ENCODE results near the gene MAP4K4. TPM values are rescaled to one million over a fixed set of nuclear protein-coding genes. Genes with fewer than 3 reads are reported as not detected.
A peak's percentile ranks its signal among the peaks of the same experiment; 100 is the strongest.

MAP4K4 gene
- total RNA-seq, 1 experiment from 2014 or later, result 136 TPM

DNA sequence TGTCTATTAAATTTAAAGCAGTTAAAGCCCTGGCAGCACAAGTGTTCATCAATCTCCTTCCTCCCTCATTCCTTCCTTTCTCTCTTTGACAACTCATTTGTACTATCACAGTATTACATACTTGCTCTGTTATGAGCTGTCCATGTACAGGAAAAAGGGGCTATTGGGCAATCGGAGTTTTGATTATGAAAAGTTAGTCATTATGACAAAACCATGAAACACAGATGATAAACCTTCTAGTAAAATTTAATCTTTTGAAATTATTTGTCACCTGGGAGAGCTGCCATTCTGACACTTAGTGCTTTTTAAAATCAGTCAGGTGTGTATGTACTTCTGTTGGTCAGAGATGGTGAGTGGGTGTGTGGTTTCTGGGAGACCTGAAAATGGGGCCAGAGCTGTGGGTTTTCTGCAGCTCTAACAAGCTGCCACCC lies 39.4 kb downstream of the MAP4K4 start:
- H3K4me1 Mint-ChIP-seq (ENCODE audit: low read depth, unreplicated experiment), result peaks cover 65% of the 10 kb centered on the region
- intact Hi-C loops (cut with micrococcal nuclease; ENCODE audit: unreplicated experiment), result loop anchor here (2.0 to 5.0 kb wide), 3 partner anchors 26 to 220 kb away; no protein-coding TSS in a partner anchor
- peaks cover 11% of the 10 kb centered on the region for H3K36me3 Mint-ChIP-seq (ENCODE audit: insufficient read depth, unreplicated experiment)
- no peaks in the 10 kb centered on the region for H3K27me3 Mint-ChIP-seq (ENCODE audit: unreplicated experiment)
- DNase-seq, result no peak
- CTCF ChIA-PET, result interaction anchor here (0.8 to 2.0 kb wide), 4 partner anchors 9 to 44 kb away, joined by 3 to 7 read pairs (median 5); no protein-coding TSS in a partner anchor
- TF ChIP-seq, protein P1, sequence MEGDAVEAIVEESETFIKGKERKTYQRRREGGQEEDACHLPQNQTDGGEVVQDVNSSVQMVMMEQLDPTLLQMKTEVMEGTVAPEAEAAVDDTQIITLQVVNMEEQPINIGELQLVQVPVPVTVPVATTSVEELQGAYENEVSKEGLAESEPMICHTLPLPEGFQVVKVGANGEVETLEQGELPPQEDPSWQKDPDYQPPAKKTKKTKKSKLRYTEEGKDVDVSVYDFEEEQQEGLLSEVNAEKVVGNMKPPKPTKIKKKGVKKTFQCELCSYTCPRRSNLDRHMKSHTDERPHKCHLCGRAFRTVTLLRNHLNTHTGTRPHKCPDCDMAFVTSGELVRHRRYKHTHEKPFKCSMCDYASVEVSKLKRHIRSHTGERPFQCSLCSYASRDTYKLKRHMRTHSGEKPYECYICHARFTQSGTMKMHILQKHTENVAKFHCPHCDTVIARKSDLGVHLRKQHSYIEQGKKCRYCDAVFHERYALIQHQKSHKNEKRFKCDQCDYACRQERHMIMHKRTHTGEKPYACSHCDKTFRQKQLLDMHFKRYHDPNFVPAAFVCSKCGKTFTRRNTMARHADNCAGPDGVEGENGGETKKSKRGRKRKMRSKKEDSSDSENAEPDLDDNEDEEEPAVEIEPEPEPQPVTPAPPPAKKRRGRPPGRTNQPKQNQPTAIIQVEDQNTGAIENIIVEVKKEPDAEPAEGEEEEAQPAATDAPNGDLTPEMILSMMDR (IDR thresholded peaks at IDR 0.05; ENCODE audit: unreplicated experiment), result no peak
- H3K27ac Mint-ChIP-seq (ENCODE audit: unreplicated experiment), result peak overlapping the region; percentile 77
- H3K4me3 Mint-ChIP-seq (ENCODE audit: low read depth, unreplicated experiment), result peak overlapping the region; percentile 45
- H3K9me3 Mint-ChIP-seq (ENCODE audit: low read depth, unreplicated experiment), result no peaks in the 10 kb centered on the region
- BruUV-seq (replicated peaks), result no TSS peak

DNA sequence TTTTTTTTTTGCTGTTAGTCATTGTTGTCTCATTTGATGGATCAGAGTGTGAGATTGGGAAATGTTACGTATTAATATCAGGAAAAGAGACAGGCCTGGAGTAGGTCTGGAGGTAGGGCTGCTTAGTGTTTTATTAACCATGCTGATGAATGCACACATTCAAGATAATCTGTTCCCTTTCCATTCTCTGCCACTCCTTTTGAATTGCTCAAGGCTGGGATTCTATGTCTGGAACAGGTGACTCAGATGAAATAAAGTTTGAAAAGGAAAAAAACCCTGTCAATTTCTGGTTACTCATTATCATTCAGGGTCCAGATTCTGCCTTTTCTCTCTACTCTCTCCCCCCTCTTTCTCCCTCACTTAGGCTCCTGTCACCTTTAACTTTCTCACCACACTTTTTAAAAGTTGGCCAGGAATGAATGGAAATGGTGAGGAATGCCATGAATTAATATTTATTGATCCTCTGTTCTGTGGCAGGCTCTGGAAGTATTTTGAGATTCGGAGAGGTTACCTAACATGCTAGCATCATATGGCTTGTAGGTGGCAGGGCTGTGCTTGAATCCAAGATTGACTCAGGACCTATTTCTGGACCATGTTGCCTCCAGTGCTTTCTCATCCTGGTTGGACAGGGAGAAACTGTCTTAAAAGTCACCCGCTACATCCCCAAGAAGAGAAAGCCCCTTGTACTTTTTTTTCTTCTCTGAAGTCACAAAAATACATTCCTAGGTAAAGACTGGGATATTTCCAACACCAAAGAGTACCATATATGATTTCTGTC lies 40.2 kb downstream of the MAP4K4 start:
- H3K4me3 Mint-ChIP-seq (ENCODE audit: low read depth, unreplicated experiment), result peak overlapping the region; percentile 45

DNA sequence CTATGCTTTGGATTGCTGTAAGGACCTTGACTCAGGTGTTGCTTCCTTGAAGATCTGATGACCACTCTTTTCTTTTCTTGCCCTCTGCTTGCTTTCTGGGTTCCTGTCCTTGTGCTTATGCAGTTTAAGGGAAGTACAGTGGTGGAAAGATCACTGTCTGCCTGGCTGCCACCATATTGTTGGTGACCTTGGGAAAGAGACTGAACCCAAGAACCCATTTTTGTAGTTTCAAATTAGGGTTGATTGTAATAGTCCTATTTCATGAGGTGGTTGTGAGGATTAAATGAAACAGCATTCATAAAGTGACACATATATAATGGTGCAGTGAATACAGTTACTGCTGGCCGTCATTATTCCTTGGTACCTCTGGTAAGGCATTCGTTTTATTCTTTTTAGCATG lies 41.1 kb downstream of the MAP4K4 start:
- BruUV-seq (replicated peaks), result no TSS peak
- Mint-ChIP-seq H3K36me3 (ENCODE audit: insufficient read depth, unreplicated experiment) (peaks cover 15% of the 10 kb centered on the region), H3K4me3 (ENCODE audit: low read depth, unreplicated experiment) (no peak overlapping the region), H3K9me3 (ENCODE audit: low read depth, unreplicated experiment) (no peaks in the 10 kb centered on the region), H3K27ac (ENCODE audit: unreplicated experiment) (peak overlapping the region; percentile 77), H3K27me3 (ENCODE audit: unreplicated experiment) (no peaks in the 10 kb centered on the region), H3K4me1 (ENCODE audit: low read depth, unreplicated experiment) (peaks cover 73% of the 10 kb centered on the region)
- intact Hi-C loops (cut with micrococcal nuclease; ENCODE audit: unreplicated experiment), result loop anchor here (1.0 to 5.0 kb wide), 2 partner anchors 50 to 221 kb away; no protein-coding TSS in a partner anchor
- TF ChIP-seq, protein P1 (IDR thresholded peaks at IDR 0.05; ENCODE audit: unreplicated experiment), result no peak
- DNase-seq, result no peak
- CTCF ChIA-PET, result no interaction called here

More for the DNA sequence above, 40.2 kb downstream of the MAP4K4 start:
- H3K4me1 Mint-ChIP-seq (ENCODE audit: low read depth, unreplicated experiment), result peaks cover 73% of the 10 kb centered on the region
- TF ChIP-seq, protein P1 (IDR thresholded peaks at IDR 0.05; ENCODE audit: unreplicated experiment), result no peak
- DNase-seq, result peak; percentile 45
- H3K36me3 Mint-ChIP-seq (ENCODE audit: insufficient read depth, unreplicated experiment), result peaks cover 15% of the 10 kb centered on the region
- peak overlapping the region; percentile 77 for H3K27ac Mint-ChIP-seq (ENCODE audit: unreplicated experiment)
- no peaks in the 10 kb centered on the region for H3K27me3 Mint-ChIP-seq (ENCODE audit: unreplicated experiment)
- intact Hi-C loops (cut with micrococcal nuclease; ENCODE audit: unreplicated experiment), result loop anchor here (2.0 to 5.0 kb wide), 3 partner anchors 25 to 220 kb away; no protein-coding TSS in a partner anchor
- H3K9me3 Mint-ChIP-seq (ENCODE audit: low read depth, unreplicated experiment), result no peaks in the 10 kb centered on the region
- CTCF ChIA-PET, result interaction anchor here (0.8 to 2.0 kb wide), 3 partner anchors 8 to 21 kb away, joined by 3 to 7 read pairs (median 7); no protein-coding TSS in a partner anchor
- TSS peak; percentile 62 for BruUV-seq (replicated peaks)

DNA sequence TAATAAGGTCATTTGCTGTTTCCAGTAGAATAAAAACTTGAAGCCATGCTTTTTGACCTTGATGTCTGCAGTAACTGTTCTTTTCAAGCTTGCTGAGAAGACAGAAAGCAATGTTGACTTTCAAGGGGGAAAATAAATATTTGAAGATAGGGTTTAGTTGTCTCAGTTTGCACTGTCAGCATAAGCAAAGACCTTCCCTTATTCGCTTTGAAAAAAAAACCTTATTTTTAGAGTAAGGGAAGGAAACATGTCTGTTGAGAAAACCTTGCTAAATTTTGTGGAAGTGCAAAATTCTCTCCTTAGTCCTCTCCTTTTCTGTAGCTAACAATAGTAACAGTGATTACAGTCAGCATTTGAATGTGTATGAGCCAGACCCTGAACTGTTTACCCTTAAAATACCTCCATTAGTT lies 43.1 kb downstream of the MAP4K4 start:
- peaks cover 77% of the 10 kb centered on the region for H3K4me1 Mint-ChIP-seq (ENCODE audit: low read depth, unreplicated experiment)
- CTCF ChIA-PET, result no interaction called here
- no TSS peak for BruUV-seq (replicated peaks)
- peak overlapping the region; percentile 20 for H3K27ac Mint-ChIP-seq (ENCODE audit: unreplicated experiment)
- H3K4me3 Mint-ChIP-seq (ENCODE audit: low read depth, unreplicated experiment), result no peak overlapping the region
- no peaks in the 10 kb centered on the region for H3K9me3 Mint-ChIP-seq (ENCODE audit: low read depth, unreplicated experiment)
- peaks cover 27% of the 10 kb centered on the region for H3K36me3 Mint-ChIP-seq (ENCODE audit: insufficient read depth, unreplicated experiment)
- intact Hi-C loops (cut with micrococcal nuclease; ENCODE audit: unreplicated experiment), result no loop called here
- no peaks in the 10 kb centered on the region for H3K27me3 Mint-ChIP-seq (ENCODE audit: unreplicated experiment)
- TF ChIP-seq, protein P1 (IDR thresholded peaks at IDR 0.05; ENCODE audit: unreplicated experiment), result no peak
- DNase-seq, result no peak

All from Calu3 (cell line).